ENCODE data around the gene TMEM208. TPM values are rescaled to one million over a fixed set of nuclear protein-coding genes. Genes with fewer than 3 reads are reported as not detected.

Gene TMEM208
- total RNA-seq, 1 experiment from 2014 or later: 48.4 TPM

DNA sequence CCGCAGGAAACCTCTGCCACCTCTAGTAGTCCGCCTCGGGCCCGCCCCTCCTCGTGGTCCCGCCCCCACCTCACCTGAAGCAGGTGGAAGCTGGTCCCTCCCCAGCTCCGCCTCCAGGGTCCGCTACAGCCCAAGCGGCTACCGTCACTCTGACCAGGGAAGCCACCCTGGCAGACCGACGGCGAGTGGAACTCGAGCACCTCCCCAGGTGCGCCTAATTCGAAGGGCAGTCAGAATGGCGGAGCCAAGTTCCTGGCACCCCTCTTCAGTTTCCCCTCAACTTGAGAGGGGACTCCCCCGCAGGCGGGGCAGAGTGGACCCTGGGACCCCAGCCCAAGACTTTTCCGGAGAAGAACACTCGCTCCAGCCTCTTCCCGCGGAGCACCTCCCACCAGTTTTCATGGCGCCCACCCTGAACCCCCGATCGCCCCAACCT lies 19.8 kb downstream of the TMEM208 start:
- Mint-ChIP-seq H3K27ac (peak overlapping the region; percentile 85), H3K4me3 (peak overlapping the region; percentile 89), H3K36me3 (no peaks in the 10 kb centered on the region), H3K4me1 (peaks cover 35% of the 10 kb centered on the region), H3K9me3 (no peaks in the 10 kb centered on the region), H3K27me3 (ENCODE audit: low read depth) (peaks cover 38% of the 10 kb centered on the region)
- peak; percentile 97 for DNase-seq (ENCODE audit: low spot score)
- peak; percentile 78 for ATAC-seq
- CTCF ChIA-PET: interaction anchor here (0.5 to 5.0 kb wide), 51 partner anchors 8 to 337 kb away, joined by 3 to 57 read pairs (median 5); partner anchors contain the start of genes ATP6V0D1, B3GNT9, CES3 and ELMO3
- TF ChIP-seq, protein P1, sequence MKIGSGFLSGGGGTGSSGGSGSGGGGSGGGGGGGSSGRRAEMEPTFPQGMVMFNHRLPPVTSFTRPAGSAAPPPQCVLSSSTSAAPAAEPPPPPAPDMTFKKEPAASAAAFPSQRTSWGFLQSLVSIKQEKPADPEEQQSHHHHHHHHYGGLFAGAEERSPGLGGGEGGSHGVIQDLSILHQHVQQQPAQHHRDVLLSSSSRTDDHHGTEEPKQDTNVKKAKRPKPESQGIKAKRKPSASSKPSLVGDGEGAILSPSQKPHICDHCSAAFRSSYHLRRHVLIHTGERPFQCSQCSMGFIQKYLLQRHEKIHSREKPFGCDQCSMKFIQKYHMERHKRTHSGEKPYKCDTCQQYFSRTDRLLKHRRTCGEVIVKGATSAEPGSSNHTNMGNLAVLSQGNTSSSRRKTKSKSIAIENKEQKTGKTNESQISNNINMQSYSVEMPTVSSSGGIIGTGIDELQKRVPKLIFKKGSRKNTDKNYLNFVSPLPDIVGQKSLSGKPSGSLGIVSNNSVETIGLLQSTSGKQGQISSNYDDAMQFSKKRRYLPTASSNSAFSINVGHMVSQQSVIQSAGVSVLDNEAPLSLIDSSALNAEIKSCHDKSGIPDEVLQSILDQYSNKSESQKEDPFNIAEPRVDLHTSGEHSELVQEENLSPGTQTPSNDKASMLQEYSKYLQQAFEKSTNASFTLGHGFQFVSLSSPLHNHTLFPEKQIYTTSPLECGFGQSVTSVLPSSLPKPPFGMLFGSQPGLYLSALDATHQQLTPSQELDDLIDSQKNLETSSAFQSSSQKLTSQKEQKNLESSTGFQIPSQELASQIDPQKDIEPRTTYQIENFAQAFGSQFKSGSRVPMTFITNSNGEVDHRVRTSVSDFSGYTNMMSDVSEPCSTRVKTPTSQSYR (CRISPR knock-in tag; IDR thresholded peaks at IDR 0.05): 0 out of 2 replicates have a peak, but pooled peaks have one; percentile 29
- peak; percentile 45; the same call in 1 of the 2 replicates for TF ChIP-seq ZNF232 (CRISPR knock-in tag; IDR thresholded peaks at IDR 0.05)
- TF ChIP-seq, protein P2, sequence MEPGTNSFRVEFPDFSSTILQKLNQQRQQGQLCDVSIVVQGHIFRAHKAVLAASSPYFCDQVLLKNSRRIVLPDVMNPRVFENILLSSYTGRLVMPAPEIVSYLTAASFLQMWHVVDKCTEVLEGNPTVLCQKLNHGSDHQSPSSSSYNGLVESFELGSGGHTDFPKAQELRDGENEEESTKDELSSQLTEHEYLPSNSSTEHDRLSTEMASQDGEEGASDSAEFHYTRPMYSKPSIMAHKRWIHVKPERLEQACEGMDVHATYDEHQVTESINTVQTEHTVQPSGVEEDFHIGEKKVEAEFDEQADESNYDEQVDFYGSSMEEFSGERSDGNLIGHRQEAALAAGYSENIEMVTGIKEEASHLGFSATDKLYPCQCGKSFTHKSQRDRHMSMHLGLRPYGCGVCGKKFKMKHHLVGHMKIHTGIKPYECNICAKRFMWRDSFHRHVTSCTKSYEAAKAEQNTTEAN (CRISPR knock-in tag; IDR thresholded peaks at IDR 0.05): no peak
- TF ChIP-seq RORB (CRISPR knock-in tag; IDR thresholded peaks at IDR 0.05): no peak
- TF ChIP-seq, protein P3, sequence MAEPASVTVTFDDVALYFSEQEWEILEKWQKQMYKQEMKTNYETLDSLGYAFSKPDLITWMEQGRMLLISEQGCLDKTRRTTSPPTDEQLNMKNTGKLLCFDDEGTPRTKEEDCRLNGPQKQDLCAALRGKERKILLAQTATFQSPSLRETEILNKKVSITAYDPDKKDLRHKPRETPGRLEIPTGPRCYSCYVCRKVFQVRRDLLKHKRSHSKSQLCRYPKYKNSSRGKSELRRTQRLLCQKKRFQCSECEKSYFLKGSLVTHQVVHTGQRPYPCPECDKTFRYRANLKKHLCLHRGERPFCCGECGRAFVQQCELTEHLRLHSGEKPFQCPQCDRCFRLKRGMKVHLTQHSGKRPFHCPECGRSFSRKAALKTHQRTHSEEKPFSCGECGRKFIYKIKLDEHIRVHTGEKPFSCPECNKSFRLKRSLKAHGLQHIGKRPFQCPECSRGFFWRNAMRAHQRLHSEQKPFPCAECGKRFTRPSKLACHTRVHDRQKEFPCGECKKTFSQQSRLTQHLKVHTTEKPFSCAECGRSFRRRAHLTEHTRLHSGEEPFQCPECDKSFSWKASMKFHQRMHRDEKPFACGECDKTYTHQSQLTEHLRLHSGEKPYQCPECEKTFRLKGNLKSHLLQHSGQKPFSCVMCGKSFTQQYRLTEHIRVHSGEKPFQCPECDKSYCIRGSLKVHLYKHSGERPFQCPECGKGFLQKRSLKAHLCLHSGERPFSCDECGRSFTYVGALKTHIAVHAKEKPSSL (CRISPR knock-in tag; conservative IDR thresholded peaks at IDR 0.05): no peak
- TF ChIP-seq ZNF138 (CRISPR knock-in tag; conservative IDR thresholded peaks at IDR 0.05): no peak
- TF ChIP-seq NFE2L1 (CRISPR knock-in tag; IDR thresholded peaks at IDR 0.05): no peak
- TF ChIP-seq, protein P4, sequence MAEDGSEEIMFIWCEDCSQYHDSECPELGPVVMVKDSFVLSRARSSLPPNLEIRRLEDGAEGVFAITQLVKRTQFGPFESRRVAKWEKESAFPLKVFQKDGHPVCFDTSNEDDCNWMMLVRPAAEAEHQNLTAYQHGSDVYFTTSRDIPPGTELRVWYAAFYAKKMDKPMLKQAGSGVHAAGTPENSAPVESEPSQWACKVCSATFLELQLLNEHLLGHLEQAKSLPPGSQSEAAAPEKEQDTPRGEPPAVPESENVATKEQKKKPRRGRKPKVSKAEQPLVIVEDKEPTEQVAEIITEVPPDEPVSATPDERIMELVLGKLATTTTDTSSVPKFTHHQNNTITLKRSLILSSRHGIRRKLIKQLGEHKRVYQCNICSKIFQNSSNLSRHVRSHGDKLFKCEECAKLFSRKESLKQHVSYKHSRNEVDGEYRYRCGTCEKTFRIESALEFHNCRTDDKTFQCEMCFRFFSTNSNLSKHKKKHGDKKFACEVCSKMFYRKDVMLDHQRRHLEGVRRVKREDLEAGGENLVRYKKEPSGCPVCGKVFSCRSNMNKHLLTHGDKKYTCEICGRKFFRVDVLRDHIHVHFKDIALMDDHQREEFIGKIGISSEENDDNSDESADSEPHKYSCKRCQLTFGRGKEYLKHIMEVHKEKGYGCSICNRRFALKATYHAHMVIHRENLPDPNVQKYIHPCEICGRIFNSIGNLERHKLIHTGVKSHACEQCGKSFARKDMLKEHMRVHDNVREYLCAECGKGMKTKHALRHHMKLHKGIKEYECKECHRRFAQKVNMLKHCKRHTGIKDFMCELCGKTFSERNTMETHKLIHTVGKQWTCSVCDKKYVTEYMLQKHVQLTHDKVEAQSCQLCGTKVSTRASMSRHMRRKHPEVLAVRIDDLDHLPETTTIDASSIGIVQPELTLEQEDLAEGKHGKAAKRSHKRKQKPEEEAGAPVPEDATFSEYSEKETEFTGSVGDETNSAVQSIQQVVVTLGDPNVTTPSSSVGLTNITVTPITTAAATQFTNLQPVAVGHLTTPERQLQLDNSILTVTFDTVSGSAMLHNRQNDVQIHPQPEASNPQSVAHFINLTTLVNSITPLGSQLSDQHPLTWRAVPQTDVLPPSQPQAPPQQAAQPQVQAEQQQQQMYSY (CRISPR knock-in tag; IDR thresholded peaks at IDR 0.05): 0 out of 2 replicates have a peak, but pooled peaks have one; percentile 3
- peak; percentile 55; the same call in 1 of the 2 replicates for TF ChIP-seq FOXK1 (CRISPR knock-in tag; IDR thresholded peaks at IDR 0.05)
- TF ChIP-seq NFATC4 (CRISPR knock-in tag; IDR thresholded peaks at IDR 0.05): no peak
- TF ChIP-seq TP53 (CRISPR knock-in tag; IDR thresholded peaks at IDR 0.05): peak; percentile 10; the same call in 1 of the 2 replicates
- TF ChIP-seq, protein P5, sequence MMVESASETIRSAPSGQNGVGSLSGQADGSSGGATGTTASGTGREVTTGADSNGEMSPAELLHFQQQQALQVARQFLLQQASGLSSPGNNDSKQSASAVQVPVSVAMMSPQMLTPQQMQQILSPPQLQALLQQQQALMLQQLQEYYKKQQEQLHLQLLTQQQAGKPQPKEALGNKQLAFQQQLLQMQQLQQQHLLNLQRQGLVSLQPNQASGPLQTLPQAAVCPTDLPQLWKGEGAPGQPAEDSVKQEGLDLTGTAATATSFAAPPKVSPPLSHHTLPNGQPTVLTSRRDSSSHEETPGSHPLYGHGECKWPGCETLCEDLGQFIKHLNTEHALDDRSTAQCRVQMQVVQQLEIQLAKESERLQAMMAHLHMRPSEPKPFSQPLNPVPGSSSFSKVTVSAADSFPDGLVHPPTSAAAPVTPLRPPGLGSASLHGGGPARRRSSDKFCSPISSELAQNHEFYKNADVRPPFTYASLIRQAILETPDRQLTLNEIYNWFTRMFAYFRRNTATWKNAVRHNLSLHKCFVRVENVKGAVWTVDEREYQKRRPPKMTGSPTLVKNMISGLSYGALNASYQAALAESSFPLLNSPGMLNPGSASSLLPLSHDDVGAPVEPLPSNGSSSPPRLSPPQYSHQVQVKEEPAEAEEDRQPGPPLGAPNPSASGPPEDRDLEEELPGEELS (CRISPR knock-in tag; IDR thresholded peaks at IDR 0.05): no peak
- TF ChIP-seq, protein P6, sequence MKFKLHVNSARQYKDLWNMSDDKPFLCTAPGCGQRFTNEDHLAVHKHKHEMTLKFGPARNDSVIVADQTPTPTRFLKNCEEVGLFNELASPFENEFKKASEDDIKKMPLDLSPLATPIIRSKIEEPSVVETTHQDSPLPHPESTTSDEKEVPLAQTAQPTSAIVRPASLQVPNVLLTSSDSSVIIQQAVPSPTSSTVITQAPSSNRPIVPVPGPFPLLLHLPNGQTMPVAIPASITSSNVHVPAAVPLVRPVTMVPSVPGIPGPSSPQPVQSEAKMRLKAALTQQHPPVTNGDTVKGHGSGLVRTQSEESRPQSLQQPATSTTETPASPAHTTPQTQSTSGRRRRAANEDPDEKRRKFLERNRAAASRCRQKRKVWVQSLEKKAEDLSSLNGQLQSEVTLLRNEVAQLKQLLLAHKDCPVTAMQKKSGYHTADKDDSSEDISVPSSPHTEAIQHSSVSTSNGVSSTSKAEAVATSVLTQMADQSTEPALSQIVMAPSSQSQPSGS (CRISPR knock-in tag; IDR thresholded peaks at IDR 0.05; ENCODE audit: borderline replicate concordance, low read depth): no peak
- TF ChIP-seq ETV6 (CRISPR knock-in tag; IDR thresholded peaks at IDR 0.05): peak; percentile 14; the same call in 1 of the 2 replicates
- TF ChIP-seq, protein P7, sequence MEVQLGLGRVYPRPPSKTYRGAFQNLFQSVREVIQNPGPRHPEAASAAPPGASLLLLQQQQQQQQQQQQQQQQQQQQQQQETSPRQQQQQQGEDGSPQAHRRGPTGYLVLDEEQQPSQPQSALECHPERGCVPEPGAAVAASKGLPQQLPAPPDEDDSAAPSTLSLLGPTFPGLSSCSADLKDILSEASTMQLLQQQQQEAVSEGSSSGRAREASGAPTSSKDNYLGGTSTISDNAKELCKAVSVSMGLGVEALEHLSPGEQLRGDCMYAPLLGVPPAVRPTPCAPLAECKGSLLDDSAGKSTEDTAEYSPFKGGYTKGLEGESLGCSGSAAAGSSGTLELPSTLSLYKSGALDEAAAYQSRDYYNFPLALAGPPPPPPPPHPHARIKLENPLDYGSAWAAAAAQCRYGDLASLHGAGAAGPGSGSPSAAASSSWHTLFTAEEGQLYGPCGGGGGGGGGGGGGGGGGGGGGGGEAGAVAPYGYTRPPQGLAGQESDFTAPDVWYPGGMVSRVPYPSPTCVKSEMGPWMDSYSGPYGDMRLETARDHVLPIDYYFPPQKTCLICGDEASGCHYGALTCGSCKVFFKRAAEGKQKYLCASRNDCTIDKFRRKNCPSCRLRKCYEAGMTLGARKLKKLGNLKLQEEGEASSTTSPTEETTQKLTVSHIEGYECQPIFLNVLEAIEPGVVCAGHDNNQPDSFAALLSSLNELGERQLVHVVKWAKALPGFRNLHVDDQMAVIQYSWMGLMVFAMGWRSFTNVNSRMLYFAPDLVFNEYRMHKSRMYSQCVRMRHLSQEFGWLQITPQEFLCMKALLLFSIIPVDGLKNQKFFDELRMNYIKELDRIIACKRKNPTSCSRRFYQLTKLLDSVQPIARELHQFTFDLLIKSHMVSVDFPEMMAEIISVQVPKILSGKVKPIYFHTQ (CRISPR knock-in tag; IDR thresholded peaks at IDR 0.05): no peak
- TF ChIP-seq, protein P8, sequence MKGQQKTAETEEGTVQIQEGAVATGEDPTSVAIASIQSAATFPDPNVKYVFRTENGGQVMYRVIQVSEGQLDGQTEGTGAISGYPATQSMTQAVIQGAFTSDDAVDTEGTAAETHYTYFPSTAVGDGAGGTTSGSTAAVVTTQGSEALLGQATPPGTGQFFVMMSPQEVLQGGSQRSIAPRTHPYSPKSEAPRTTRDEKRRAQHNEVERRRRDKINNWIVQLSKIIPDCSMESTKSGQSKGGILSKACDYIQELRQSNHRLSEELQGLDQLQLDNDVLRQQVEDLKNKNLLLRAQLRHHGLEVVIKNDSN (CRISPR knock-in tag; IDR thresholded peaks at IDR 0.05): no peak
- no peak for TF ChIP-seq ESRRA (CRISPR knock-in tag; IDR thresholded peaks at IDR 0.05; ENCODE audit: borderline replicate concordance)
- TF ChIP-seq, protein P9, sequence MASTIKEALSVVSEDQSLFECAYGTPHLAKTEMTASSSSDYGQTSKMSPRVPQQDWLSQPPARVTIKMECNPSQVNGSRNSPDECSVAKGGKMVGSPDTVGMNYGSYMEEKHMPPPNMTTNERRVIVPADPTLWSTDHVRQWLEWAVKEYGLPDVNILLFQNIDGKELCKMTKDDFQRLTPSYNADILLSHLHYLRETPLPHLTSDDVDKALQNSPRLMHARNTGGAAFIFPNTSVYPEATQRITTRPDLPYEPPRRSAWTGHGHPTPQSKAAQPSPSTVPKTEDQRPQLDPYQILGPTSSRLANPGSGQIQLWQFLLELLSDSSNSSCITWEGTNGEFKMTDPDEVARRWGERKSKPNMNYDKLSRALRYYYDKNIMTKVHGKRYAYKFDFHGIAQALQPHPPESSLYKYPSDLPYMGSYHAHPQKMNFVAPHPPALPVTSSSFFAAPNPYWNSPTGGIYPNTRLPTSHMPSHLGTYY (CRISPR knock-in tag; IDR thresholded peaks at IDR 0.05): no peak
- POLR2A ChIA-PET: interaction anchor here (0.6 to 3.2 kb wide), 10 partner anchors 9 to 286 kb away, joined by 3 to 26 read pairs (median 4); partner anchors contain the start of genes CES3 and TMEM208

All from WTC11 (cell line).